GM23248 (cell line): ENCODE results near the gene CPTP. TPM values are rescaled to one million over a fixed set of nuclear protein-coding genes. Genes with fewer than 3 reads are reported as not detected.

Experiments
- DNase-seq: peaks from one replicate; pipeline ENCODE4 v3.0.0-alpha.2; 2015
- H2AFZ ChIP-seq: fragments of 200-600 bp; sonication (generic); 2 replicates; pipeline ENCODE4 v1.6.1; 2016; ENCODE audit warnings: antibody characterized with exemption
- H3F3A ChIP-seq: fragments of 200-600 bp; sonication (generic); 2 replicates; pipeline ENCODE4 v1.6.1; 2016; ENCODE audit warnings: mild to moderate bottlenecking, antibody characterized with exemption, mixed run types; ENCODE audit not compliant: insufficient read depth
- H3K27ac ChIP-seq: fragments of 200-600 bp; sonication (generic); 2 replicates; pipeline ENCODE4 v1.5.1; 2016; ENCODE audit warnings: mild to moderate bottlenecking
- H3K27me3 ChIP-seq: fragments of 200-600 bp; sonication (generic); replicated peaks from 2 replicates; pipeline ENCODE4 v1.6.1; 2016; ENCODE audit warnings: mild to moderate bottlenecking; ENCODE audit not compliant: insufficient read depth
- H3K36me3 ChIP-seq: fragments of 200-600 bp; sonication (generic); 2 replicates; pipeline ENCODE4 v1.6.1; 2016; ENCODE audit warnings: low read depth, mild to moderate bottlenecking
- H3K4me1 ChIP-seq: fragments of 200-600 bp; sonication (generic); 2 replicates; pipeline ENCODE4 v1.6.1; 2016; ENCODE audit warnings: mild to moderate bottlenecking; ENCODE audit not compliant: insufficient read depth
- H3K4me2 ChIP-seq: fragments of 200-600 bp; sonication (generic); one replicate; pipeline ENCODE4 v1.6.1; 2016; ENCODE audit warnings: mild to moderate bottlenecking; ENCODE audit not compliant: unreplicated experiment
- H3K4me3 ChIP-seq: fragments of 200-600 bp; sonication (generic); 2 replicates; pipeline ENCODE4 v1.5.1; 2016; ENCODE audit warnings: mild to moderate bottlenecking
- H3K79me2 ChIP-seq: fragments of 200-600 bp; sonication (generic); 2 replicates; pipeline ENCODE4 v1.6.1; 2016; ENCODE audit warnings: mild to moderate bottlenecking; ENCODE audit not compliant: insufficient read depth
- H3K9ac ChIP-seq: fragments of 200-600 bp; sonication (generic); 2 replicates; pipeline ENCODE4 v1.6.1; 2016; ENCODE audit warnings: mild to moderate bottlenecking
- H3K9me2 ChIP-seq: fragments of 200-600 bp; sonication (generic); 2 replicates; pipeline ENCODE4 v1.6.1; 2016; ENCODE audit warnings: mixed run types, mild to moderate bottlenecking, moderate library complexity; ENCODE audit not compliant: insufficient read depth
- H3K9me3 ChIP-seq: fragments of 200-600 bp; sonication (generic); one replicate; pipeline ENCODE4 v1.6.1; 2017; ENCODE audit warnings: low read depth
- H4K20me1 ChIP-seq: fragments of 200-600 bp; sonication (generic); 2 replicates; pipeline ENCODE4 v1.6.0; 2016; ENCODE audit not compliant: insufficient read depth
- EZH2 ChIP-seq: fragments of 200-600 bp; sonication (generic); IDR thresholded peaks from 2 replicates; pipeline ENCODE4 v1.6.1; 2018; ENCODE audit warnings: antibody characterized with exemption, mild to moderate bottlenecking; ENCODE audit not compliant: insufficient read depth, poor library complexity, severe bottlenecking
- EZH2phosphoT487 ChIP-seq: fragments of 200-600 bp; sonication (generic); IDR thresholded peaks from 2 replicates; pipeline ENCODE4 v1.6.1; 2018; ENCODE audit warnings: antibody characterized with exemption, moderate library complexity, mild to moderate bottlenecking, low read depth; ENCODE audit not compliant: insufficient read depth
- WGBS, 2 experiments: methylation state at CpG; one replicate each; pipeline ENCODE4 v1.1.6; 2015 to 2017; ENCODE audit warnings: low lambda C conversion rate in 2 of 2, low coverage in 1 of 2; ENCODE audit errors: missing lambda C conversion rate in 2 of 2; 5-methylcytosine and 5-hydroxymethylcytosine counted together
- in situ Hi-C: fragments of 300-500 bp; cut with MboI; formaldehyde crosslinking; loops from 2 replicates; pipeline ENCODE4 v1.15.0; 2020
- polyA plus RNA-seq: library from polyadenylated mRNA; unstranded; fragments of >200 nt; fragmentation: Nextera tagmentation; extraction: Ambion mirVana; gene quantifications from 2 replicates; pipeline ENCODE4 v1.2.1, GENCODE V29; 2016
- total RNA-seq: library from RNA; depleted of rRNA; stranded (reverse); fragments of >200 nt; shearing (Covaris generic); gene quantifications from 2 replicates; pipeline ENCODE4 v1.2.3, GENCODE V29; 2014

Gene CPTP
- total and polyA plus RNA-seq, 2 experiments from 2014 or later: 28.0 to 30.5 TPM

DNA sequence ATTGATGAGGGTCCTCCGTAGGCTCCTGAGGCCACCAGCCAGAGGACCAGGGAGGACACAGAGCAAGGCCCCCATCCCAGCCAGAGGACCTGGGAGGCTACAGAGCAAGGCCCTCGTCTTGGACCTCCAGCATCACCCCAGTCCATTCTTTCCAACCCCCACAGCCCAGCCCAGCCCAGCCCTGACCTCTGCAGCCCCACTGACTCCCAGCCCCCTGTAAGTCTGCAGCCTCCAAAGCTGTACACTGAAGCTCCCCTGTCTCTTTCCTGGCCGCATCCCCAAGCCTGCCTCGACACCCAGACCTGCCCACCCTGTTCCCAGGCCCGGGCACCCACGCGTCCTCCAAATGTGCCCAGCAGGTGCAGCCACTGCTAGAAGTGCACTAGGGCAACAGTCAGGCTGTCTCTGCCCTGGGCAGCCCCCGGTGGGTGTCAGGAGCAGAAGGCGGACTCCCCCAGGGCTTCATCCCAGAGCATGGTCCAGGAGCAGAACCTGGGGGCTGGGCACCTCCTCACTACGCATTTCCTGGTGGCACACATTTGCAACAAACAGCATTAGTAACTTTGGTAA lies 22.5 kb downstream of the CPTP start:
- Histone ChIP-seq H3K9ac (peak overlapping the region; percentile 85), H3K4me1 (peaks cover 26% of the 10 kb centered on the region), H3K27ac (peak overlapping the region; percentile 59), H4K20me1 (no peaks in the 10 kb centered on the region), H3K4me3 (peak overlapping the region; percentile 80), H3K9me3 (no peaks in the 10 kb centered on the region), H3F3A (peaks cover 2% of the 10 kb centered on the region), H3K27me3 (no peaks in the 10 kb centered on the region), H3K79me2 (peaks cover 73% of the 10 kb centered on the region), H3K4me2 (peak overlapping the region; percentile 89), H3K36me3 (no peaks in the 10 kb centered on the region), H2AFZ (no peak overlapping the region), H3K9me2 (no peaks in the 10 kb centered on the region)
- TF ChIP-seq EZH2phosphoT487 (no peak), EZH2 (no peak)
- 88 to 91% methylated on average over 10 of the region's 10 CpGs for WGBS, 2 experiments
- DNase-seq: no peak
- in situ Hi-C loops: no loop called here

DNA sequence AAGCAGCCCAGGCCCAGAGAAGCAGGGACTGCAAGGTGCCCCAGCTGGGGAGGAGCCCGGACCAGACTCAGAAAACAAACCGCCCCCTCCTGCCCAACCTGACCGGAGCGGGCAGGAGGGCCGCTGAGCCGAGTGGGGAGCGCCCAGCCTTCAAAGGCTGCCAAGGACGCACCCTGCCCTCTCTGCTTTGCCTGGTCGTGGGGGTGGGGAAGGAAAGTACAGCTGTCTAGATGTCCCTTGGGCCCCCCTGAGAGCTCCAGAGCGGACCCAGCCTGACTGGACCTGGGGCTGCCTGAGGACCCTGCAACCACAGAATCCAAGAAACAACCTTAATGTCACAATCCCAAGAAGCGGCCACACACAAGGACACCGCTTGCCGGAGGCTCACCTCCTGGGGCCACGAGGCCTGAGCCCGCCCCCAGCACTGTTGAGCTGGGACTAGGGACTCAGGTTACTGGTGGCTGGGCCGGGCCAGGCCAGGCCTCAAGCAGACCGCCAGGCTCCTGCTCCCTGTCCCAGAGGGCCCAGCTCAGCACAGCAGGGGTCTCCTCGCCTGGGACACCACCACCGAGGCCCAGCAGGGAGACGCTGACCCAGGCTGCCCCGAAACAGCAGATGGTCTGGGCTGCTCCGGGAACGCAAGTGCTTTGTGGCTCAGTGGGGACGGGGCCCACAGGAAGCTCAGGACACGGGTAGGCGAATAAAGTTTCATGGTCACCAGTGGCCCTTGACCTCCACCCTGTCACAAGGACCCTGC lies 23.2 kb downstream of the CPTP start:
- no peaks in the 10 kb centered on the region for H4K20me1 ChIP-seq
- H3K27ac ChIP-seq: peak overlapping the region; percentile 59
- peak overlapping the region; percentile 89 for H3K4me2 ChIP-seq
- no peaks in the 10 kb centered on the region for H3K27me3 ChIP-seq
- DNase-seq: peak; percentile 66
- H3K36me3 ChIP-seq: no peaks in the 10 kb centered on the region
- WGBS, 2 experiments: 16 to 21% methylated on average over 26 of the region's 26 CpGs
- H2AFZ ChIP-seq: no peak overlapping the region
- peaks cover 9% of the 10 kb centered on the region for H3F3A ChIP-seq
- H3K9ac ChIP-seq: peak overlapping the region; percentile 85
- H3K9me2 ChIP-seq: no peaks in the 10 kb centered on the region
- H3K79me2 ChIP-seq: peaks cover 75% of the 10 kb centered on the region
- no peak for TF ChIP-seq EZH2
- no peak for TF ChIP-seq EZH2phosphoT487
- peak overlapping the region; percentile 80 for H3K4me3 ChIP-seq
- no peaks in the 10 kb centered on the region for H3K9me3 ChIP-seq
- H3K4me1 ChIP-seq: peaks cover 33% of the 10 kb centered on the region
- in situ Hi-C loops: no loop called here

DNA sequence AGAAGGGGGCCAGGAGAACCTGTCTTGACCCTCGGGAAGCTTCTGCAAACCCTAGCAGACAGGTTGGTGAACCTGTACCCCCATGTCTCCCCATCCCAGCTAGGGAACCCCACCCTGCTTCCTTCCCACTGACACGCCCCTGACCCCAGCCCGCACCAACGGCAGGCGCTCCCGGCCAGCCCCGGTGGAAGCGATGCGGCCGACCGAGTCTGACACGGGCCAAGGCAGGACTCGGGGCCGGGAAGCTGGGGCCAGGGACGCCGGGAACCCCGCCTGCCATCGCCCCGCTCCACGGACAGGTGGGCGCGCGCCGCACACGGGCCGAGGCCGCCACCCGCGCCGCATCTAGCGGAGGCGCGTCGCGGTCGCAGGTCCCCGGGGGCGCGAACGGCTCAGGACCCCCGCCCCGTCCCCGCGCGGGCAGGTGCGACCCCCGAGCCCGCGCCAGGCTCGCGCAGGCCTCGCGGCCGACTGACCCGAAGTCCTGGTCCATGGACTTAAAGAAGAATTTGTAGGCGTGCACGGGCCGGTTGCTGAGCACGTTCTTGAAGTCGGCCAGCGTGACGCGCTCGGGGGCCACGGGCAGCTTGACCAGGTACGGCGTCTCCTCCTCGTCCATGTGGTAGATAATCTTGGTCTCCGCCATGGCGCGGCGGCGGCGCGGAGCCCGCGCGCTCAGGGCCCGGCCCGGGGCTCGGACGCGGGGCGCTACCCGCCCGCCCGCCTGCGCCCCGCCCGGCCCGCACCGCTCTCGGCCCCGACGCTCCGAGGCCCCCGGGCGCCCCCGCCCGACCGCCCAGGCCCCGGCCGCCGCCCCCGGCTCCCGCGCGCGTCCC lies 24.0 kb downstream of the CPTP start:
- DNase-seq: peak; percentile 66
- Histone ChIP-seq H3K4me1 (peaks cover 36% of the 10 kb centered on the region), H3K36me3 (no peaks in the 10 kb centered on the region), H3K9me3 (no peaks in the 10 kb centered on the region), H3K4me2 (peak overlapping the region; percentile 89), H3K4me3 (peak overlapping the region; percentile 80), H3K9me2 (no peaks in the 10 kb centered on the region), H3K9ac (peak overlapping the region; percentile 85), H3K79me2 (peaks cover 75% of the 10 kb centered on the region), H2AFZ (no peak overlapping the region), H3F3A (peaks cover 17% of the 10 kb centered on the region), H3K27ac (peak overlapping the region; percentile 59), H4K20me1 (no peaks in the 10 kb centered on the region), H3K27me3 (no peaks in the 10 kb centered on the region)
- TF ChIP-seq EZH2phosphoT487: no peak
- no peak for TF ChIP-seq EZH2
- 1 to 4% methylated on average over 24 to 42 of the region's 109 CpGs for WGBS, 2 experiments
- in situ Hi-C loops: no loop called here

DNA sequence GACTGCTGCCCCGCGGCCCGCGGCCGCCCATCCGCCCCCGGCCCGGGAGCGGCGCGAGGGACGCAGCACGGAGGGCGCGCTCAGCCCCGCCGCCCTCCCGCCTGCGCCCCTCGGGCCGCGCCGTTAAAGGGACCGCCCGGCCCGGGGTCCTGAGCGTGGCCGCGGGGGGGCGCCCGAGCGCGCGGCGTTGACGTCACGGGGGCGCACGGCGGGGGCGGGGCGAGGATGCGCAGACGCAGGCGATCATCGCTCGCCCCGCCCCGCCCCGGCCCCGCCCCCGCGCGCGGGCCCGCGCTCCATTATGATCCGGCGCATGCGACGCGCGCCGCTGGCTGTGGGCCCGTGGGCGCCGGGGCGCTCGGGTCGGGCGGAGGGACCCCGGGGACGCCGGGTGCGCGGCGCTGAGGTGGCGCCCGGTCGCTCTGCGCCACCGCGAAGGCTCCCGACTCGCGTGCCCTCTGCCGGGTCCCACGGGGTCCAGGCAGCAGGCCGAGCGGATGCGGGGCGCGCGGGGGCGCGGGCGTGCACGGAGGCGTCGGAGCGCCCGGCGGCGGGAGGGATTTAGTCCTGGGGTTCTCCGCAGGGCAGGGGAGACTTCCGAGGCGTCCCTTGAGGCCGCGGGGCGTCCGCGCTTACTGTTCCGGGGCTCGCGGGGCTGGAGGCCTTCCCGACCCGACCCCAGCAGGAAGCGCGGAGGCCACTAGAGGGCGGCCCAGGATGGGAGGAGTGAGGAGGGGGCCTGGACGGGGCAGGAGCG lies 24.8 kb downstream of the CPTP start, which contains the start of gene DVL1:
TSS of gene DVL1 (minus strand) at position 163 of the 757 bp plus-strand sequence. CDS start 353 bp downstream, outside the sequence.
- peak within 1 kb of the TSS; percentile 89 for H3K4me2 ChIP-seq
- no peak within 1 kb of the TSS for H2AFZ ChIP-seq
- H3K9me3 ChIP-seq: no peaks in the 10 kb centered on the region
- peaks cover 23% of the 10 kb centered on the region for H3F3A ChIP-seq
- peaks cover 6% of the 10 kb centered on the region; the same call in 1 of the 2 replicates for H3K36me3 ChIP-seq
- H3K27me3 ChIP-seq: no peaks in the 10 kb centered on the region
- peak within 1 kb of the TSS; percentile 59 for H3K27ac ChIP-seq
- in situ Hi-C loops: no loop called here
- WGBS, 2 experiments: 0% methylated on average over 45 of the region's 122 CpGs; no CpG with 5 or more reads in 1 of the 2 experiments
- H3K4me3 ChIP-seq: peak within 1 kb of the TSS; percentile 80
- H3K4me1 ChIP-seq: peaks cover 34% of the 10 kb centered on the region
- no peak for TF ChIP-seq EZH2phosphoT487
- TF ChIP-seq EZH2: no peak
- peaks cover 75% of the 10 kb centered on the region for H3K79me2 ChIP-seq
- peak within 1 kb of the TSS; percentile 85 for H3K9ac ChIP-seq
- no peaks in the 10 kb centered on the region for H3K9me2 ChIP-seq
- no peaks in the 10 kb centered on the region; the same call in 1 of the 2 replicates for H4K20me1 ChIP-seq
- DNase-seq: peak; percentile 90
